Neural cell (in vitro differentiated cells): ENCODE measurements around the gene ATP2C1. TPM values are rescaled to one million over a fixed set of nuclear protein-coding genes. Genes with fewer than 3 reads are reported as not detected.

ENCODE experiments used
- H2AFZ ChIP-seq: fragments of 200-600, 300-800 bp; sonication (generic), shearing (Covaris generic); 2 replicates; pipeline ENCODE4 v1.6.0; 2014; ENCODE audit warnings: low read depth, mild to moderate bottlenecking, antibody characterized with exemption, low read length, moderate library complexity
- H3F3A ChIP-seq: fragments of 200-600 bp; shearing (Covaris generic); 2 replicates; pipeline ENCODE4 v1.6.1; 2016; ENCODE audit warnings: mild to moderate bottlenecking, moderate library complexity, mixed read lengths, antibody characterized with exemption, low read length; ENCODE audit not compliant: insufficient read depth, poor library complexity, severe bottlenecking
- H3K27ac ChIP-seq: fragments of 200-600, 300-800 bp; sonication (generic), shearing (Covaris generic); 2 replicates; pipeline ENCODE4 v1.5.1; 2014; ENCODE audit warnings: mild to moderate bottlenecking, low read length, moderate library complexity
- H3K27me3 ChIP-seq: fragments of 300-800, 200-600 bp; sonication (generic), shearing (Covaris generic); 2 replicates; pipeline ENCODE4 v1.6.0; 2014; ENCODE audit warnings: mild to moderate bottlenecking, low read depth, low read length, moderate library complexity; ENCODE audit not compliant: insufficient read depth
- H3K36me3 ChIP-seq: fragments of 300-800, 200-600 bp; sonication (generic), shearing (Covaris generic); 2 replicates; pipeline ENCODE4 v1.5.1; 2014; ENCODE audit warnings: mild to moderate bottlenecking, antibody characterized with exemption, low read length, moderate library complexity; ENCODE audit not compliant: insufficient read depth
- H3K4me2 ChIP-seq: fragments of 300-800, 200-600 bp; sonication (generic), shearing (Covaris generic); 2 replicates; pipeline ENCODE4 v1.6.0; 2014; ENCODE audit warnings: mild to moderate bottlenecking, low read length
- H3K4me3 ChIP-seq: fragments of 300-800, 200-600 bp; sonication (generic), shearing (Covaris generic); 2 replicates; pipeline ENCODE4 v1.5.1; 2014; ENCODE audit warnings: mild to moderate bottlenecking, low read length, moderate library complexity
- H3K79me2 ChIP-seq: fragments of 200-600 bp; shearing (Covaris generic); replicated peaks from 2 replicates; pipeline ENCODE4 v1.6.0; 2014; ENCODE audit warnings: mild to moderate bottlenecking, low read length, moderate library complexity; ENCODE audit not compliant: insufficient read depth
- H3K9ac ChIP-seq: fragments of 300-800, 200-600 bp; sonication (generic), shearing (Covaris generic); 2 replicates; pipeline ENCODE4 v1.6.1; 2016; ENCODE audit warnings: mild to moderate bottlenecking, low read length, mixed read lengths
- H3K9me2 ChIP-seq: fragments of 200-600 bp; shearing (Covaris generic); 2 replicates; pipeline ENCODE4 v1.6.1; 2016; ENCODE audit warnings: mild to moderate bottlenecking, low read length, mixed read lengths; ENCODE audit not compliant: insufficient read depth
- H3K9me3 ChIP-seq: fragments of 200-600, 300-800 bp; sonication (generic), shearing (Covaris generic); 2 replicates; pipeline ENCODE4 v1.6.1; 2016; ENCODE audit warnings: mild to moderate bottlenecking, mixed run types, low read length, moderate library complexity, mixed read lengths
- H4K20me1 ChIP-seq: fragments of 200-600 bp; shearing (Covaris generic); 2 replicates; pipeline ENCODE4 v1.6.1; 2016; ENCODE audit warnings: mild to moderate bottlenecking, mixed run types; ENCODE audit not compliant: insufficient read depth
- EP300 ChIP-seq: fragments of 450-650 bp; conservative IDR thresholded peaks from 2 replicates; pipeline ENCODE4 v1.6.1; 2014; ENCODE audit warnings: antibody characterized with exemption, mild to moderate bottlenecking, moderate library complexity; ENCODE audit not compliant: poor library complexity, severe bottlenecking
- EZH2 ChIP-seq: fragments of 200-600, 300-800 bp; shearing (Covaris generic), sonication (generic); IDR thresholded peaks from 2 replicates; pipeline ENCODE4 v1.6.1; 2014; ENCODE audit warnings: antibody characterized with exemption, low read length, borderline replicate concordance, mild to moderate bottlenecking; ENCODE audit not compliant: insufficient read depth, poor library complexity, severe bottlenecking
- MXI1 ChIP-seq: fragments of 450-650 bp; conservative IDR thresholded peaks from 2 replicates; pipeline ENCODE4 v1.6.1; 2014; ENCODE audit warnings: antibody characterized with exemption, mild to moderate bottlenecking; ENCODE audit not compliant: poor library complexity, severe bottlenecking
- POLR2AphosphoS5 ChIP-seq: IDR thresholded peaks from 2 replicates; pipeline ENCODE4 v1.6.1; 2012
- RAD21 ChIP-seq: fragments of 450-650 bp; conservative IDR thresholded peaks from 2 replicates; pipeline ENCODE4 v1.6.1; 2014; ENCODE audit warnings: antibody characterized with exemption, mild to moderate bottlenecking, moderate library complexity
- SMC3 ChIP-seq: fragments of 450-650 bp; conservative IDR thresholded peaks from 2 replicates; pipeline ENCODE4 v1.6.1; 2014; ENCODE audit warnings: antibody characterized with exemption, mild to moderate bottlenecking, moderate library complexity; ENCODE audit not compliant: poor library complexity
- TAF1 ChIP-seq: IDR thresholded peaks from 2 replicates; pipeline ENCODE4 v1.6.1; 2012; ENCODE audit warnings: low read depth
- polyA plus RNA-seq: library from polyadenylated mRNA; depleted of rRNA; stranded (reverse); fragments of >200 nt; gene quantifications from 2 replicates; pipeline ENCODE4 v1.2.3, GENCODE V29; 2014
- TF ChIP-seq, protein P1 (sequence below): fragments of 450-650 bp; IDR thresholded peaks from 2 replicates; pipeline ENCODE4 v1.5.1; 2014; ENCODE audit warnings: antibody characterized with exemption, mild to moderate bottlenecking, moderate library complexity; ENCODE audit not compliant: poor library complexity, severe bottlenecking
- TF ChIP-seq, protein P2 (sequence below): IDR thresholded peaks from 2 replicates; pipeline ENCODE4 v1.6.1; 2012; ENCODE audit warnings: borderline replicate concordance

The ATP2C1 gene
- polyA plus RNA-seq, 1 donor from 2014 or later, result 134 TPM

- no peak overlapping the region for H3K4me3 ChIP-seq
- H3K27ac ChIP-seq, result no peak overlapping the region
- H3K9me3 ChIP-seq, result no peaks in the 10 kb centered on the region
- no peak overlapping the region for H2AFZ ChIP-seq
- no peak overlapping the region for H3K9ac ChIP-seq
- no peaks in the 10 kb centered on the region for H3F3A ChIP-seq
- H4K20me1 ChIP-seq, result no peaks in the 10 kb centered on the region
- no peaks in the 10 kb centered on the region for H3K79me2 ChIP-seq
- peaks cover 17% of the 10 kb centered on the region for H3K36me3 ChIP-seq
- H3K27me3 ChIP-seq, result no peaks in the 10 kb centered on the region
- no peak overlapping the region for H3K4me2 ChIP-seq
- TF ChIP-seq EZH2 (no peak), MXI1 (no peak)
- TF ChIP-seq, protein P1, sequence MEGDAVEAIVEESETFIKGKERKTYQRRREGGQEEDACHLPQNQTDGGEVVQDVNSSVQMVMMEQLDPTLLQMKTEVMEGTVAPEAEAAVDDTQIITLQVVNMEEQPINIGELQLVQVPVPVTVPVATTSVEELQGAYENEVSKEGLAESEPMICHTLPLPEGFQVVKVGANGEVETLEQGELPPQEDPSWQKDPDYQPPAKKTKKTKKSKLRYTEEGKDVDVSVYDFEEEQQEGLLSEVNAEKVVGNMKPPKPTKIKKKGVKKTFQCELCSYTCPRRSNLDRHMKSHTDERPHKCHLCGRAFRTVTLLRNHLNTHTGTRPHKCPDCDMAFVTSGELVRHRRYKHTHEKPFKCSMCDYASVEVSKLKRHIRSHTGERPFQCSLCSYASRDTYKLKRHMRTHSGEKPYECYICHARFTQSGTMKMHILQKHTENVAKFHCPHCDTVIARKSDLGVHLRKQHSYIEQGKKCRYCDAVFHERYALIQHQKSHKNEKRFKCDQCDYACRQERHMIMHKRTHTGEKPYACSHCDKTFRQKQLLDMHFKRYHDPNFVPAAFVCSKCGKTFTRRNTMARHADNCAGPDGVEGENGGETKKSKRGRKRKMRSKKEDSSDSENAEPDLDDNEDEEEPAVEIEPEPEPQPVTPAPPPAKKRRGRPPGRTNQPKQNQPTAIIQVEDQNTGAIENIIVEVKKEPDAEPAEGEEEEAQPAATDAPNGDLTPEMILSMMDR, result no peak
- H3K9me2 ChIP-seq, result no peaks in the 10 kb centered on the region
Observed at GRCh38 chr3:130967281-130967680, 73.4 kb downstream of the ATP2C1 start.

DNA sequence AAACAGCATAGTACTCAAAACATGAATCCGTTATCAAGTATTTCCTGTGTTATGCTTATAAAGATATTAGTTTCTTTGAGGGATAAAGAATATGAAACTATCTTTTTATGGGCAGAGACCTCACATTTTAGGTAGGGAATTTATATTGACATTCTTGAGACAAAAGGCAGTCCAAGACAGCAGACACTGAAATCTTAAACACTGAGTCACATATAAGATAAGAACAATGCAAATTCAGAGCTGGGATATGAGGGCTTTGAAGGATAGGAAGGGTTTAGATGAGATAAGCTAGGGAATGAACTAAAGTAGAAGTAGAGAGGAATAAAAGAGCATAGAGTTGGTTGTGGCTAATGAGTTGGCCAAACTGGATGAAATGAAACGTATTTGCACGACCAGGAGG, 74.3 kb downstream of the ATP2C1 start:
- Histone ChIP-seq H3F3A (no peaks in the 10 kb centered on the region), H3K9me2 (no peaks in the 10 kb centered on the region), H3K79me2 (no peaks in the 10 kb centered on the region), H3K9ac (no peak overlapping the region), H3K4me2 (no peak overlapping the region), H3K4me3 (no peak overlapping the region), H3K9me3 (no peaks in the 10 kb centered on the region), H3K36me3 (peaks cover 14% of the 10 kb centered on the region), H3K27ac (no peak overlapping the region), H4K20me1 (no peaks in the 10 kb centered on the region), H2AFZ (no peak overlapping the region), H3K27me3 (no peaks in the 10 kb centered on the region)
- TF ChIP-seq EZH2, result no peak
- TF ChIP-seq EP300, result no peak
- no peak for TF ChIP-seq RAD21
- no peak for TF ChIP-seq MXI1
- TF ChIP-seq, protein P2, sequence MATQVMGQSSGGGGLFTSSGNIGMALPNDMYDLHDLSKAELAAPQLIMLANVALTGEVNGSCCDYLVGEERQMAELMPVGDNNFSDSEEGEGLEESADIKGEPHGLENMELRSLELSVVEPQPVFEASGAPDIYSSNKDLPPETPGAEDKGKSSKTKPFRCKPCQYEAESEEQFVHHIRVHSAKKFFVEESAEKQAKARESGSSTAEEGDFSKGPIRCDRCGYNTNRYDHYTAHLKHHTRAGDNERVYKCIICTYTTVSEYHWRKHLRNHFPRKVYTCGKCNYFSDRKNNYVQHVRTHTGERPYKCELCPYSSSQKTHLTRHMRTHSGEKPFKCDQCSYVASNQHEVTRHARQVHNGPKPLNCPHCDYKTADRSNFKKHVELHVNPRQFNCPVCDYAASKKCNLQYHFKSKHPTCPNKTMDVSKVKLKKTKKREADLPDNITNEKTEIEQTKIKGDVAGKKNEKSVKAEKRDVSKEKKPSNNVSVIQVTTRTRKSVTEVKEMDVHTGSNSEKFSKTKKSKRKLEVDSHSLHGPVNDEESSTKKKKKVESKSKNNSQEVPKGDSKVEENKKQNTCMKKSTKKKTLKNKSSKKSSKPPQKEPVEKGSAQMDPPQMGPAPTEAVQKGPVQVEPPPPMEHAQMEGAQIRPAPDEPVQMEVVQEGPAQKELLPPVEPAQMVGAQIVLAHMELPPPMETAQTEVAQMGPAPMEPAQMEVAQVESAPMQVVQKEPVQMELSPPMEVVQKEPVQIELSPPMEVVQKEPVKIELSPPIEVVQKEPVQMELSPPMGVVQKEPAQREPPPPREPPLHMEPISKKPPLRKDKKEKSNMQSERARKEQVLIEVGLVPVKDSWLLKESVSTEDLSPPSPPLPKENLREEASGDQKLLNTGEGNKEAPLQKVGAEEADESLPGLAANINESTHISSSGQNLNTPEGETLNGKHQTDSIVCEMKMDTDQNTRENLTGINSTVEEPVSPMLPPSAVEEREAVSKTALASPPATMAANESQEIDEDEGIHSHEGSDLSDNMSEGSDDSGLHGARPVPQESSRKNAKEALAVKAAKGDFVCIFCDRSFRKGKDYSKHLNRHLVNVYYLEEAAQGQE, result no peak
- no peak for TF ChIP-seq TAF1
- TF ChIP-seq, protein P1, result no peak
- TF ChIP-seq POLR2AphosphoS5, result no peak
- no peak for TF ChIP-seq SMC3
